GM10266 (cell line): Measurements from ENCODE around the gene SHC1.

ENCODE experiments used
- DNase-seq: peaks from one replicate; pipeline ENCODE4 v3.0.0; 2012; ENCODE audit errors: extremely low spot score
- CTCF ChIP-seq: IDR thresholded peaks from 2 replicates; pipeline ENCODE4 v1.5.1; 2012; ENCODE audit warnings: mild to moderate bottlenecking, low read depth; ENCODE audit not compliant: control insufficient read depth, insufficient read depth; ENCODE audit errors: missing control alignments

Gene SHC1

GRCh38 chr1:154961207-154962155 lies 9.1 kb downstream of the SHC1 start, which contains the start of gene PYGO2:
Gene PYGO2, minus strand, starts transcription at chr1:154961782. Its CDS starts 206 bp downstream, at chr1:154961576.
- peak; percentile 71 for TF ChIP-seq CTCF
- DNase-seq = peak; percentile 91

GRCh38 chr1:154960446-154961136 lies 10.0 kb downstream of the SHC1 start:
- no peak for TF ChIP-seq CTCF
- no peak for DNase-seq

GRCh38 chr1:154959426-154959780 lies 11.1 kb downstream of the SHC1 start:
- DNase-seq = no peak
- TF ChIP-seq CTCF = no peak

GRCh38 chr1:154958681-154959425 lies 11.7 kb downstream of the SHC1 start:
- TF ChIP-seq CTCF = no peak
- no peak for DNase-seq

GRCh38 chr1:154958036-154958435 lies 12.5 kb downstream of the SHC1 start:
- no peak for TF ChIP-seq CTCF
- no peak for DNase-seq

- no peak for DNase-seq
These were observed 13.4 kb downstream of the SHC1 start for GRCh38 chr1:154957091-154957657.

More at GRCh38 chr1:154957091-154957657, 13.4 kb downstream of the SHC1 start:
- no peak for TF ChIP-seq CTCF
